Fibroblast of lung (primary cell): ENCODE data around the gene SMIM27.

Experiments used
- CTCF ChIP-seq, 2 donors: IDR thresholded peaks in 1 of 2; conservative IDR thresholded peaks in 1 of 2; 1 replicate in 1 of 2; 2 replicates in 1 of 2; pipeline ENCODE4 v1.5.1; 2011 to 2012; ENCODE audit warnings: low read length in 2 of 2, control low read depth in 1 of 2, inconsistent platforms in 1 of 2, low read depth in 1 of 2, mild to moderate bottlenecking in 1 of 2
- EZH2 ChIP-seq: IDR thresholded peaks from 2 replicates; pipeline ENCODE4 v1.5.1; 2012; ENCODE audit warnings: low read length, control low read depth, mild to moderate bottlenecking; ENCODE audit errors: missing control alignments

GRCh38 chr9:32526707-32527048 is 25.4 kb upstream of the SMIM27 start:
- TF ChIP-seq CTCF (conservative IDR thresholded peaks at IDR 0.05 in 1 of 2, IDR thresholded peaks at IDR 0.05 in 1 of 2; ENCODE audit: low read depth in 1 of 2, low read length in 2 of 2) (no peak), EZH2 (no peak)
